Testis (tissue), 3 donors: ENCODE data around the gene LARP4. TPM values are rescaled to one million over a fixed set of nuclear protein-coding genes. Genes with fewer than 3 reads are reported as not detected.

Source experiments
- DNase-seq: peaks from one replicate; pipeline ENCODE4 v3.0.0-alpha.2; 2019
- H3K27ac ChIP-seq, 2 donors: fragments of 200-600 bp; sonication (generic); one replicate each; pipeline ENCODE4 v1.5.1; 2019
- H3K27me3 ChIP-seq: fragments of 200-600 bp; sonication (generic); one replicate; pipeline ENCODE4 v1.5.1; 2019
- H3K36me3 ChIP-seq: fragments of 200-600 bp; sonication (generic); one replicate; pipeline ENCODE4 v1.5.1; 2017; ENCODE audit warnings: low read depth; ENCODE audit errors: missing control alignments
- H3K4me1 ChIP-seq: fragments of 200-600 bp; sonication (generic); one replicate; pipeline ENCODE4 v1.5.1; 2019
- H3K4me3 ChIP-seq, 2 donors: fragments of 200-600 bp; sonication (generic); one replicate each; pipeline ENCODE4 v1.5.1; 2017 to 2019
- H3K9me3 ChIP-seq: fragments of 200-600 bp; sonication (generic); one replicate; pipeline ENCODE4 v1.5.1; 2017
- CTCF ChIP-seq, 3 experiments: fragments of 450-650 bp in 2 of 3; fragments of 200-600 bp in 1 of 3; sonication (generic) in 1 of 3; IDR thresholded peaks; one replicate each; pipeline ENCODE4 v1.5.1; 2016 to 2019; ENCODE audit warnings: antibody characterized with exemption in 3 of 3, mild to moderate bottlenecking in 2 of 3, moderate library complexity in 1 of 3
- POLR2A ChIP-seq: fragments of 450-650 bp; IDR thresholded peaks from one replicate; pipeline ENCODE4 v1.6.1; 2017; ENCODE audit warnings: antibody characterized with exemption, mild to moderate bottlenecking, moderate library complexity
- WGBS, 2 donors: methylation state at CpG; one replicate each; pipeline ENCODE4 v1.1.5; 2018; 5-methylcytosine and 5-hydroxymethylcytosine counted together
- intact Hi-C: fragments of 100-400 bp; cut with DNase I; formaldehyde crosslinking; loops from one replicate; pipeline ENCODE4 v1.15.1; 2023; ENCODE audit warnings: low total_unique reads
- polyA plus RNA-seq: library from polyadenylated mRNA; stranded (reverse); fragments of 350-450 nt; fragmentation: Illumina TruSeq; extraction: RNeasy Lipid Tissue Mini Kit (QIAGEN cat#74804); gene quantifications from one replicate; pipeline ENCODE4 v1.2.3, GENCODE V29; 2014; ENCODE audit warnings: low read depth, low replicate concordance; ENCODE audit not compliant: insufficient read depth
- total RNA-seq, 2 donors: library from RNA; depleted of rRNA; stranded (reverse); fragments of >200 nt; gene quantifications; one replicate each; pipeline ENCODE4 v1.2.3, GENCODE V29; 2016

Gene LARP4
- total and polyA plus RNA-seq, 3 donors from 2014 or later = 20.9 to 38.3 (median 34.1) TPM

- DNase-seq = no peak
- Histone ChIP-seq H3K9me3 (no peaks in the 10 kb centered on the region), H3K27ac (no peak overlapping the region), H3K4me1 (peaks cover 8% of the 10 kb centered on the region), H3K27me3 (no peaks in the 10 kb centered on the region), H3K36me3 (no peaks in the 10 kb centered on the region), H3K4me3 (no peak overlapping the region)
- TF ChIP-seq CTCF (IDR thresholded peaks at IDR 0.05) (no peak), POLR2A (no peak)
- intact Hi-C loops = no loop called here
- 88 to 96% methylated on average over 4 of the region's 4 CpGs for WGBS, 2 donors
Observed at GRCh38 chr12:50398931-50399330, 1.8 kb upstream of the LARP4 start.

- Histone ChIP-seq H3K36me3 (no peaks in the 10 kb centered on the region), H3K4me3 (peak overlapping the region; percentile 87 to 89), H3K27ac (peak overlapping the region; percentile 95 to 97), H3K9me3 (no peaks in the 10 kb centered on the region), H3K4me1 (peaks cover 8% of the 10 kb centered on the region), H3K27me3 (no peaks in the 10 kb centered on the region)
- intact Hi-C loops = no loop called here
- TF ChIP-seq CTCF (IDR thresholded peaks at IDR 0.05) (no peak), POLR2A (no peak)
- no peak for DNase-seq
- WGBS, 2 donors = 21 to 24% methylated on average over 8 of the region's 8 CpGs
Observed at GRCh38 chr12:50400104-50400637, 514 bp upstream of the LARP4 start.

- intact Hi-C loops = no loop called here
- no peak for TF ChIP-seq CTCF (IDR thresholded peaks at IDR 0.05)
- TF ChIP-seq POLR2A = no peak
- DNase-seq = peak; percentile 78
- Histone ChIP-seq H3K9me3 (no peaks in the 10 kb centered on the region), H3K4me3 (peak overlapping the region; percentile 87 to 89), H3K4me1 (peaks cover 8% of the 10 kb centered on the region), H3K27ac (peak overlapping the region; percentile 95 to 97), H3K36me3 (no peaks in the 10 kb centered on the region), H3K27me3 (no peaks in the 10 kb centered on the region)
- WGBS, 2 donors = 0% methylated on average over 16 of the region's 16 CpGs
Observed at GRCh38 chr12:50401500-50402081, 906 bp downstream of the LARP4 start.

GRCh38 chr12:50402264-50403000, 1.7 kb downstream of the LARP4 start:
- Histone ChIP-seq H3K9me3 (no peaks in the 10 kb centered on the region), H3K27me3 (no peaks in the 10 kb centered on the region), H3K27ac (peak overlapping the region; percentile 95 to 97), H3K4me1 (peaks cover 8% of the 10 kb centered on the region), H3K4me3 (peak overlapping the region; percentile 87 to 89), H3K36me3 (no peaks in the 10 kb centered on the region)
- intact Hi-C loops = no loop called here
- TF ChIP-seq POLR2A (no peak), CTCF (IDR thresholded peaks at IDR 0.05) (no peak)
- no peak for DNase-seq
- WGBS, 2 donors = 11 to 20% methylated on average over 7 of the region's 7 CpGs
